Endodermal cell (in vitro differentiated cells): ENCODE results near the gene PAXX. TPM values are rescaled to one million over a fixed set of nuclear protein-coding genes. Genes with fewer than 3 reads are reported as not detected.

ENCODE experiments used
- DNase-seq: peaks from one replicate; pipeline ENCODE4 v3.0.0-alpha.2; 2017
- H3K27ac ChIP-seq: 2 replicates; pipeline ENCODE4 v1.5.1; 2013; ENCODE audit warnings: mild to moderate bottlenecking, low read depth, low read length, moderate library complexity
- H3K27me3 ChIP-seq: 2 replicates; pipeline ENCODE4 v1.6.1; 2013; ENCODE audit warnings: mild to moderate bottlenecking, low read length, moderate library complexity; ENCODE audit not compliant: insufficient read depth, control insufficient read depth, poor library complexity, severe bottlenecking
- H3K36me3 ChIP-seq: 2 replicates; pipeline ENCODE4 v1.7.0; 2013; ENCODE audit warnings: mild to moderate bottlenecking, low read length, moderate library complexity; ENCODE audit not compliant: control insufficient read depth, insufficient read depth
- H3K4me1 ChIP-seq: one replicate; pipeline ENCODE4 v1.7.0; 2013; ENCODE audit warnings: low read length; ENCODE audit not compliant: control insufficient read depth, insufficient read depth
- H3K4me3 ChIP-seq: 2 replicates; pipeline ENCODE4 v1.5.1; 2013; ENCODE audit warnings: mild to moderate bottlenecking, low read length, moderate library complexity
- H3K9ac ChIP-seq: 2 replicates; pipeline ENCODE4 v1.6.1; 2013; ENCODE audit warnings: mild to moderate bottlenecking, low read length, moderate library complexity; ENCODE audit not compliant: poor library complexity, severe bottlenecking; ENCODE audit errors: extremely low read depth
- H3K9me3 ChIP-seq: 2 replicates; pipeline ENCODE4 v1.6.1; 2013; ENCODE audit warnings: mild to moderate bottlenecking, low read length, moderate library complexity; ENCODE audit not compliant: control insufficient read depth
- H3K27ac Mint-ChIP-seq: 2 replicates; pipeline ENCODE4 v1.8.0; 2020; ENCODE audit warnings: mixed read lengths
- H3K27me3 Mint-ChIP-seq: 2 replicates; pipeline ENCODE4 v1.8.0; 2021; ENCODE audit warnings: mild to moderate bottlenecking, mixed read lengths; ENCODE audit not compliant: insufficient read depth
- H3K36me3 Mint-ChIP-seq: 2 replicates; pipeline ENCODE4 v1.8.0; 2020; ENCODE audit warnings: low read depth, mixed read lengths
- H3K4me1 Mint-ChIP-seq: 2 replicates; pipeline ENCODE4 v1.8.0; 2020; ENCODE audit warnings: mixed read lengths
- H3K4me3 Mint-ChIP-seq: 2 replicates; pipeline ENCODE4 v1.8.0; 2020; ENCODE audit warnings: mild to moderate bottlenecking, moderate library complexity, mixed read lengths
- H3K9me3 Mint-ChIP-seq: 2 replicates; pipeline ENCODE4 v1.8.0; 2020; ENCODE audit warnings: mild to moderate bottlenecking, mixed read lengths
- CTCF ChIP-seq: fragments of 200-600 bp; sonication (generic); conservative IDR thresholded peaks from 2 replicates; pipeline ENCODE4 v1.5.0; 2021; ENCODE audit warnings: antibody characterized with exemption, mild to moderate bottlenecking
- WGBS, 2 experiments: methylation state at CpG; one replicate each; pipeline versions ENCODE4 v1.1.5 to v1.1.7; 2013; ENCODE audit warnings: missing lambda C conversion rate in 2 of 2, mixed read lengths in 1 of 2; ENCODE audit not compliant: insufficient coverage in 1 of 2, insufficient read length in 1 of 2; 5-methylcytosine and 5-hydroxymethylcytosine counted together
- long read RNA-seq, 4 experiments: library from polyadenylated mRNA in 2 of 4; library from RNA in 1 of 4; library from capped mRNA in 1 of 4; stranded (forward) in 3 of 4; unstranded in 1 of 4; transcript quantifications; one replicate each; pipeline ENCODE4 v2.0.0, GENCODE V29; 2020 to 2021; ENCODE audit warnings: inconsistent platforms in 1 of 4
- polyA plus RNA-seq, 2 experiments: library from polyadenylated mRNA; stranded (reverse); fragments of 50-300 nt; gene quantifications; one replicate each; pipeline ENCODE4 v1.2.3, GENCODE V29; 2013
- total RNA-seq, 2 donors: library from RNA; stranded (reverse); fragmentation: NEBNext Ultra II Directional in 1 of 2; extraction: Animal tissue kit (Norgen Biotek cat#: 25700) in 1 of 2; gene quantifications; 2 replicates in 1 of 2; 3 replicates in 1 of 2; pipeline ENCODE4 v1.2.1, GENCODE V29; 2021

Gene PAXX
- total RNA-seq = 10 to 100 TPM; 58.3 to 66.7 TPM
- 51.2 TPM for polyA plus RNA-seq (2013, experiment 1 of 2)
- polyA plus RNA-seq (2013, experiment 2 of 2) = 46.2 TPM
- long read RNA-seq, experiment 1, transcript PAXX-201 (7 exons, 812 nt) = major isoform, 11 of 30 reads
- long read RNA-seq, experiment 1, partial matches to known transcripts = 6 of 30 reads
- long read RNA-seq, experiment 1, other reads (novel, unspliced or antisense) = 13 of 30 reads
- long read RNA-seq, experiment 2, transcript PAXX-201 (7 exons, 812 nt) = major isoform, 13 of 27 reads
- long read RNA-seq, experiment 2, partial matches to known transcripts = 4 of 27 reads
- long read RNA-seq, experiment 2, other reads (novel, unspliced or antisense) = 6 of 27 reads
- long read RNA-seq, experiment 3, transcript PAXX-207 (6 exons, 958 nt) = minor isoform, 7 of 137 reads
- long read RNA-seq, experiment 3, transcript PAXX-208 (5 exons, 1,077 nt) = major isoform, 32 of 137 reads
- long read RNA-seq, experiment 3, transcript PAXX-201 (7 exons, 812 nt) = minor isoform, 29 of 137 reads
- long read RNA-seq, experiment 3, partial matches to known transcripts = 29 of 137 reads
- long read RNA-seq, experiment 3, other reads (novel, unspliced or antisense) = 39 of 137 reads
- long read RNA-seq, experiment 4, transcript PAXX-201 (7 exons, 812 nt) = major isoform, 22 of 43 reads
- long read RNA-seq, experiment 4, transcript PAXX-208 (5 exons, 1,077 nt) = minor isoform, 5 of 43 reads
- long read RNA-seq, experiment 4, partial matches to known transcripts = 5 of 43 reads
- long read RNA-seq, experiment 4, other reads (novel, unspliced or antisense) = 11 of 43 reads

- 4 to 17% methylated on average over 20 to 88 of the region's 92 CpGs for WGBS, 2 experiments
- Histone ChIP-seq H3K9ac (peak within 1 kb of the TSS; percentile 47), H3K9me3 (peaks cover 14% of the 10 kb centered on the region), H3K27me3 (no peaks in the 10 kb centered on the region), H3K36me3 (peaks cover 9% of the 10 kb centered on the region), H3K4me1 (peaks cover 4% of the 10 kb centered on the region), H3K27ac (no peak within 1 kb of the TSS), H3K4me3 (peak within 1 kb of the TSS; percentile 90)
- Mint-ChIP-seq H3K27me3 (peaks cover 18% of the 10 kb centered on the region), H3K4me1 (peaks cover 6% of the 10 kb centered on the region), H3K4me3 (peak within 1 kb of the TSS; percentile 73), H3K36me3 (peaks cover 4% of the 10 kb centered on the region), H3K27ac (no peak within 1 kb of the TSS), H3K9me3 (peaks cover 17% of the 10 kb centered on the region)
- TF ChIP-seq CTCF = no peak
- peak; percentile 96 for DNase-seq
Measured at GRCh38 chr9:136991993-136992818, at the start of gene PAXX. TSS of gene PAXX (plus strand) at chr9:136992422. CDS start at chr9:136992444, 22 bp downstream.

GRCh38 chr9:136942881-136943230 lies 49.4 kb upstream of the PAXX start:
- 92 to 97% methylated on average over 15 to 16 of the region's 16 CpGs for WGBS, 2 experiments

More at GRCh38 chr9:136942881-136943230, 49.4 kb upstream of the PAXX start:
- Histone ChIP-seq H3K9ac (no peak overlapping the region), H3K9me3 (no peaks in the 10 kb centered on the region), H3K27ac (no peak overlapping the region), H3K27me3 (no peaks in the 10 kb centered on the region), H3K4me3 (peak overlapping the region; percentile 81), H3K4me1 (no peaks in the 10 kb centered on the region), H3K36me3 (peaks cover 34% of the 10 kb centered on the region)
- TF ChIP-seq CTCF = no peak
- Mint-ChIP-seq H3K4me3 (peak overlapping the region; percentile 63), H3K36me3 (peaks cover 28% of the 10 kb centered on the region), H3K4me1 (no peaks in the 10 kb centered on the region), H3K9me3 (no peaks in the 10 kb centered on the region), H3K27ac (no peak overlapping the region), H3K27me3 (no peaks in the 10 kb centered on the region)
- peak; percentile 39 for DNase-seq
